IPS-15b (cell line): ENCODE measurements around the gene ASTN2.

Experiments
- H3K27me3 ChIP-seq: one replicate; pipeline ENCODE4 v1.6.1; 2013; ENCODE audit warnings: low read length; ENCODE audit not compliant: control insufficient read depth, insufficient read depth
- H3K36me3 ChIP-seq: one replicate; pipeline ENCODE4 v1.6.1; 2013; ENCODE audit warnings: low read length; ENCODE audit not compliant: control insufficient read depth, insufficient read depth
- H3K4me1 ChIP-seq: one replicate; pipeline ENCODE4 v1.6.1; 2013; ENCODE audit warnings: mild to moderate bottlenecking, low read length; ENCODE audit not compliant: control insufficient read depth, insufficient read depth
- H3K4me3 ChIP-seq: one replicate; pipeline ENCODE4 v1.5.1; 2013; ENCODE audit warnings: low read depth, low read length
- H3K9ac ChIP-seq: one replicate; pipeline ENCODE4 v1.6.1; 2013; ENCODE audit warnings: low read depth, mild to moderate bottlenecking, low read length
- H3K9me3 ChIP-seq: one replicate; pipeline ENCODE4 v1.6.1; 2013; ENCODE audit warnings: mild to moderate bottlenecking, low read length; ENCODE audit not compliant: control insufficient read depth, insufficient read depth

Gene ASTN2

DNA sequence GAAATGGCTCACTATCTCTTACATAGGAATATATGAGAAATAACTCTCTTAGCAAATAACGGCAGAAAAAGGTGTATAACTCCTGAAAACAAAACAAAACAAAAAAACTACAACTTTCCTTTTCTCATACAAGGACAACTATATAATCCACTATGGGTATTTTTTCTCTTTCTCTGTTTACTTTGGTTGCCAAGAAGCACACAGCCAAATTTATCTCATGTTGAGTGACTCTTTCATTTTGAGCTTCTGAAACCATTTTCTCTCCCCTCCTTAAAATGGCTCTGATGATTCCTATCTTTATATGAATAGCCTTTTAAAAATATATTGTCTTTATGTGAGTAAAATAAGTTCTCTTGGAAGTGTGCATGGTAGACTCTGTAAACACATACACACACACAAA lies 599.0 kb downstream of the ASTN2 start:
- H3K4me1 ChIP-seq = peaks cover 12% of the 10 kb centered on the region
- no peak overlapping the region for H3K4me3 ChIP-seq
- H3K9me3 ChIP-seq = no peaks in the 10 kb centered on the region
- H3K36me3 ChIP-seq = no peaks in the 10 kb centered on the region
- H3K27me3 ChIP-seq = no peaks in the 10 kb centered on the region
- H3K9ac ChIP-seq = no peak overlapping the region

DNA sequence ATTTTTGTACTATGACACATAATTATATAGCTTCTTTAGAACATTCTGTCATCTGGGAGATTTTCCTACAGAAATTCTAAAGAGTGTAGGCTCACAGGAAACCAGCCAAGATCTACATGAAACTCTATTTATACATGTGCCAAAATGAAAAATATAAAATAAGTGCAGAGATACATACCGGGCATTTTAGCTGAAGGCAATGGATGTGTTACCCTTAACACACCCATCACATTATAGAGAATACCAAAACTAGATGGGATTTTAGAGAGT lies 601.9 kb downstream of the ASTN2 start:
- no peak overlapping the region for H3K4me3 ChIP-seq
- H3K4me1 ChIP-seq = peaks cover 3% of the 10 kb centered on the region

DNA sequence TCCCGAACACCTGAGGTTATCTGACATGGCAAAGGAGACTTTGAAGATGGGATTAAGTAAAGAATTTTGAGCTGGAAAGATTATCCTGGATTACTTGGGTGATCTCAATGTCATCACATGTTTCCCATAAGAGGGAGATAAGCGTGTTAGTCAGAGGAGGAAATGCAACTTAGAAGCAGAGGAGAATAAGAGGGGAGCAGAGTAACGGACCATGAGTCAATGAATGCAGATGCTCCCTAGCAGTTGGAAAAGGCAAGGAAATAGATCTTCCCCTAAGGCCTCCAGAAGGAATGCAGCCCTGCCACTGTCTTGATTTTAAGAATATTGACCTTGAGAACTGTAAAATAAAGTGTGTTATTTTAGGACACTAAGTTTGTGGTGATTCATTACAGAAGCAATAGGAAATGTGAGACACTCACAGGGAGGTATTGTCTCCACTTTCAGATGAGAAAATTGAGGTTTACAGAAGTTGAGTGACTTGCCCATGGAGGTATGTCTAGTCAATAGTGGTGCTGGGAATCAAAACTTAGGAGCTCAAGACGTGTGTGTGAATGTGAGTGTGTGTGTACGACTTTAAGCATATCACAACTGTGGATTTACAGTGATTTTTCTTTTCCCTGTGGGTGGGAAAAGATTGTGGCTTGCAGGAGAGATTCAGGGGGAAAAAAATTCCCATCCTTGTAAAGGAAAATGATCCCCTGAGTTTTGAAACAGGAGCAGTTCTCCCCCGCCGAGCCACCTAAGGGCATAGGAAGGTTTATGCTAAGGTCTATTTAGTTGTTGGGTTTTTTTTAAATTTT lies 602.4 kb downstream of the ASTN2 start:
- Histone ChIP-seq H3K4me3 (no peak overlapping the region), H3K9ac (no peak overlapping the region), H3K36me3 (no peaks in the 10 kb centered on the region), H3K9me3 (no peaks in the 10 kb centered on the region), H3K27me3 (no peaks in the 10 kb centered on the region), H3K4me1 (peaks cover 3% of the 10 kb centered on the region)

More for the DNA sequence above, 601.9 kb downstream of the ASTN2 start:
- no peaks in the 10 kb centered on the region for H3K27me3 ChIP-seq
- H3K9me3 ChIP-seq = no peaks in the 10 kb centered on the region
- no peaks in the 10 kb centered on the region for H3K36me3 ChIP-seq
- H3K9ac ChIP-seq = no peak overlapping the region

DNA sequence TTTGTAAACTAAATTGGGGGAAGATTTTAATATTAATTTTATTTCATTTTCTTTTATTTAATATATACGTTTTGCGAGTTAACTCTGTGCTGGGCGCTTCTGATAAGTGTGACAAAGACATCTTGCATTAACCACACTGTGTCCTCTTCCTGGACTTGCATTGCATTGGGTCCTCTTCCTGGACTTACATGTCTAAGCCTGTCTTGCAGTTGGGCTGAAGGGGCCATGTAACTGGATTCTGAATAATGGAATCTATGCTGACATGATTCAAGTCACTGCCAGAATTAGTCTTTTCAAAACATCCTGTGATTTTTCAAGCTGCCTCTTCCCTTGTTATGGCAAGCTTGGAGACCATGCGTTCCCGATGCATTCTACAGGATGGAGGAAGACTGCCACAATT lies 605.2 kb downstream of the ASTN2 start:
- H3K36me3 ChIP-seq = no peaks in the 10 kb centered on the region
- no peak overlapping the region for H3K9ac ChIP-seq
- no peaks in the 10 kb centered on the region for H3K27me3 ChIP-seq
- H3K4me3 ChIP-seq = no peak overlapping the region
- H3K4me1 ChIP-seq = peaks cover 3% of the 10 kb centered on the region
- H3K9me3 ChIP-seq = no peaks in the 10 kb centered on the region

DNA sequence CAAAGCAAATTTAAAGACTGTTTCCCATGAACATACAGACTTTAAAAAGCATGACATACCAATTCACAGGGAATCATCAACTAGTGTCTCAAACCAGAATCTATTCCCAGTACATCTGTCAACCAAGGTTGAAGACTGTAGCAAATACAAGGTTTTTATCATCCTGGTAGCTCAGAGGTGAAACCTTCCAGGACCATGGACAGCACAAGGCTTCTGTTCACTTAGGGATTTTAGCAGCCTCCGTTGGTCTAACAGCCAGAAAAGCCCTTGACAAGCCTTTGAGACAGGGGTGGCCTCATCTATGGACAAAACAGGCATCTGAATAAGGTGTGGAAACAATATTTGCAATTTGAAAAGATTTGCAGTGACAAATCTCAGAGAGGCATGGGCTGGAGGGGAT lies 608.8 kb downstream of the ASTN2 start:
- no peak overlapping the region for H3K4me3 ChIP-seq
- H3K27me3 ChIP-seq = no peaks in the 10 kb centered on the region
- no peaks in the 10 kb centered on the region for H3K36me3 ChIP-seq
- no peaks in the 10 kb centered on the region for H3K4me1 ChIP-seq
- no peaks in the 10 kb centered on the region for H3K9me3 ChIP-seq
- H3K9ac ChIP-seq = no peak overlapping the region

DNA sequence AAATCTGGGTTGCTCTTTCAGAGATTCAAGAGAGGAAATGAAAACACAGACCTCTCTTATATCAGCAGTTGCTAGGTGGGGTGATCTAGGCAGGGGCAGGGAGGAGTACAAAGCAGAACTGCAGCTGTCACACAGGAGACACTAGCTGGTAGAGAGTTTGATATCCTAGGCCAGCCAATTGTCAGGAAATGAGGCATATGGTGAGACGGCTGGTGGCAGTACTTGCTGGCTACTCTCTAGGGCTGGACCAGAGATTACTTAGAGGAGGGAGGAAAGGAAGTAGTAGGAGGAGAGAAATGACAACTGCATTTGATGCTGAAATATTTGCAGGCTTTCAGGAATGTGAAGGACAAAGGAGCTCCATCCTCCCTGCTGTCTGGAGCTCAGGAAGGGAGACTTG lies 614.0 kb downstream of the ASTN2 start:
- Histone ChIP-seq H3K27me3 (no peaks in the 10 kb centered on the region), H3K36me3 (no peaks in the 10 kb centered on the region), H3K4me3 (no peak overlapping the region), H3K4me1 (peaks cover 13% of the 10 kb centered on the region), H3K9ac (no peak overlapping the region), H3K9me3 (no peaks in the 10 kb centered on the region)

DNA sequence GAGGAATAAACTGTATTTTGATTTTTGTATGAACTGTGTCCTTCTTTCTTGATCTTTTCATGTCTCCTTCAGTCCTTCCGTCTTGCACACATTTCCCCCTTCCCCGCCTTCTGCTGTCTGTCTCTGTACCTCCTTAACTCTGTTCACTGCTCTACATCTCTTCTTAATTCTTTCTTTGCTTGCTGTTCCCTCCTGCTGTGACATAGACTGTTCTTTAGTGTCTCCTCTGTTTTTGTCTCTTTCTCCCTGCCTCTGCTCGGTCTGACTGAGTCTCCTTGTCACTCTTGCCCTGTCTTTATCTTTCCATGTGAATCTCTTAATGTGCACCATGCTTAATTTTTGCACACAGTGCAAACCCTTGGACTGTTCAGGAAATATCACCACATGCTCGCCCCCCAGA lies 614.8 kb downstream of the ASTN2 start:
- Histone ChIP-seq H3K4me1 (peaks cover 18% of the 10 kb centered on the region), H3K4me3 (no peak overlapping the region), H3K36me3 (no peaks in the 10 kb centered on the region), H3K9me3 (no peaks in the 10 kb centered on the region), H3K9ac (no peak overlapping the region), H3K27me3 (no peaks in the 10 kb centered on the region)

DNA sequence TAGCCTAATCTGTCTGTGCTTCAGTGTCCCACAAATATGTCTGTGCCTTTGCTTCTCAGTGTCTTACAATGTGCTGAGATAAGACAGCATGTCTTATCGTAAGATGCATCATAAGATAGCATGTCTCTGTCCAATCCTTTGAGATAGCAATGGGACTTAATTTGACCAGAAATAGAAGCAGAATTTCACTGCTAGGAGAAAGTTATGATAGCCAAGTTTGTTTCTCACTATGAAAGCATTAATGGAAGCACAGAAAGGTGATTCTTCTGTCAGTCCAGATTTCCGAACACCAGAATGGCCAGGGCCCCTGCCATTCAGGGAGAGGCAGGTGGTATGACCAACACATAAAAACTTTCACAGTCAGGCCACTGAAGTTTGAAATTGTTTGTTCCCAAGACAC lies 616.3 kb downstream of the ASTN2 start:
- Histone ChIP-seq H3K27me3 (no peaks in the 10 kb centered on the region), H3K9ac (no peak overlapping the region), H3K9me3 (no peaks in the 10 kb centered on the region), H3K36me3 (no peaks in the 10 kb centered on the region), H3K4me1 (peaks cover 18% of the 10 kb centered on the region), H3K4me3 (no peak overlapping the region)

DNA sequence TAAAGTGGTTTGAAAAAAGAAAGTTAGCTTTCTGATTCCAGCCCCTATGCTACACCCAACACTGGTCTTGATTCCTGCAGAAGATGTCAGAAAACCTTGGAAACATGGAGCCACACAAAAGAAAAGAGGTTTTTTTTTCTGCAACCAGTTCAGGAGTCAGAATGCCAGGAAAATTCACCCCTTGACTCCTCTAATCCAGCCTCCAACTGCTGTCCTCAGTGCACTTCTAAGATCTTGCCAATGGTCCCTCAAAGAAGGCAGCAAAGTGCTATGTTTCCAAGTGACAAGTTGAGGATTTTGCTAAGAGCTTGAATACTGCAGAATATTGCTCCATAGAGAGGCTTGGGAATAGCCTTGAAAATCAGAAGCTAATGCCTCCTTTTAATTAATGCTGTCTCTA lies 617.6 kb downstream of the ASTN2 start:
- Histone ChIP-seq H3K27me3 (no peaks in the 10 kb centered on the region), H3K4me3 (no peak overlapping the region), H3K36me3 (no peaks in the 10 kb centered on the region), H3K4me1 (peaks cover 18% of the 10 kb centered on the region), H3K9me3 (no peaks in the 10 kb centered on the region), H3K9ac (no peak overlapping the region)

DNA sequence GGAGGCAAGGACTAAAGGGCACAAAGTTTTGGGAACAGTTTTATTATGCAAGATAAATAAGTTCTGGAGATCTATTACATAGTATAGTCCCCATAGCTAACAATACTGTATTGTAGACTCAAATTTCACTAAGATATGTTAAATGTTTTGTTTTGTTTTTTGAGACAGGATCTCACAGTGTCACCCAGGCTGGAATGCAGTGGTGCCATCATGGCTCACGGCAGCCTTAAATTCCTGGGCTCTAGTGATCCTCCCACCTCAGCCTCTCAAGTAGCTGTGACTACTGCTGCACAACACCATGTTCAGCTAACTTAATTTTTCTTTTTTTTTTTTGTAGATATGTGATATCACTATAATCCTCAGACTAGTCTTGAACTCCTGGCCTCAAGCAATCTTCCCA lies 618.2 kb downstream of the ASTN2 start:
- H3K36me3 ChIP-seq = no peaks in the 10 kb centered on the region
- no peak overlapping the region for H3K4me3 ChIP-seq
- H3K9ac ChIP-seq = no peak overlapping the region
- no peaks in the 10 kb centered on the region for H3K27me3 ChIP-seq
- no peaks in the 10 kb centered on the region for H3K9me3 ChIP-seq
- H3K4me1 ChIP-seq = peaks cover 18% of the 10 kb centered on the region

DNA sequence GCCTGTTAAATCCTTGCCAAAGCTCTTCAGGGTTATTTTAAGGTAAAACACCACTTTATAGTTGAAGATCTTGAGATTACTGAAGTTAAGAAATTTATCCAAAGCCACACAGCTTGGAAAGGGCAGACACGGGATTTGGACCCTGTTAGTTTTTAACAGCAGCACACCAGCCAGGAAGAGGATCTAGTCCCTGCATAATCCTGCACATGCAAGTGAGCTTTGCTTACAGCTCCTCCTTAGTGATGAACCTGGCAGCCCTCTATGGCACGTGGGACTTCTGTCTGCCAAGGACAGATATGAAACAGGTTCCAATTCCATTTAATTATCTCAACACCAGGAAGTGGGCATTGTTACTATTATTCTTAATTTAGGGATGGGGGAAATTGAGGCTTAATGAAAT lies 619.0 kb downstream of the ASTN2 start:
- peaks cover 19% of the 10 kb centered on the region for H3K4me1 ChIP-seq
- no peak overlapping the region for H3K4me3 ChIP-seq
- H3K27me3 ChIP-seq = no peaks in the 10 kb centered on the region
- no peaks in the 10 kb centered on the region for H3K36me3 ChIP-seq
- H3K9ac ChIP-seq = no peak overlapping the region
- no peaks in the 10 kb centered on the region for H3K9me3 ChIP-seq

DNA sequence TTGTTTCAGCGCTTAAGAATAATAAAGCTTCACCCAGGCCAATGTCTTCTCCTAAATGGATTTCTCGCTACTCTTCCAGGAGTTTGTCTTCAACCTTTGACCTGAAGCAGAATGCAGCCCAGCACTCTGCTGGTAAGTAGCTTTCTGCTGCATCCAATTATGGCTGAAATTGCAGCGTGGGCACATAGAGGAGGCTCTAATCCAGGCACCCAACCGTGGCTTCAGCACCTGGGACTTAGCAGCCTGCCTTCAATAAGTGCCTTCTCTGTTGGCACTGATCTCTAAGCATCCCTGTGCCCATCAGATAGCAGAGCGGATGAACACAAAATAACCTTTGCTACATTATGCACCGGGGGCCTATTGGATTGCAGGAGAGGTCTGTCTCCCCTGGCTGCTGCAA lies 622.6 kb downstream of the ASTN2 start:
- H3K36me3 ChIP-seq = no peaks in the 10 kb centered on the region

More for the DNA sequence above, 622.6 kb downstream of the ASTN2 start:
- Histone ChIP-seq H3K27me3 (no peaks in the 10 kb centered on the region), H3K9me3 (no peaks in the 10 kb centered on the region), H3K9ac (no peak overlapping the region), H3K4me3 (no peak overlapping the region), H3K4me1 (peaks cover 18% of the 10 kb centered on the region)
